ENCODE results near the gene KRTAP10-11.

DNA sequence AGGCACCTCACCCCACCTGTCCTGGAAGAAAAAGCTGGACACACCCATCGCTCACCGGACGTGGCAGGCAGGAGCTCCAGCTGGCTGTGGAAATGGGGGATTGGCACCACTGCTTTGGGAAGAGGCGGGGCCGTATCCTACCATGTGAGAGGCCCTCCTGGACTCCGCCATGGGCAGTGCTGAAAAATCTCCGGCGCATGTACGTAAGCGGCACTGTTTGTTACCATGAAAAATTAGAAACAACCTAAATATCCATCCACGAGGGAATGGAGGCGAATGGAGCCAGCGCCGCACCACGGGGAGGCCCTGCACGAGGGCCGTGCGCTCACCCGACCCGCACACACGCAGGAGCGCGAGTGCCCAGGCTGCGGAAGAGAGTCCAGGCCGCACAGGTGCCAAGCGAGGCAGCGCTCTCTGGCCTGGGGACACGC, 31.2 kb upstream of the KRTAP10-11 start:
- TF ChIP-seq, protein P1, sequence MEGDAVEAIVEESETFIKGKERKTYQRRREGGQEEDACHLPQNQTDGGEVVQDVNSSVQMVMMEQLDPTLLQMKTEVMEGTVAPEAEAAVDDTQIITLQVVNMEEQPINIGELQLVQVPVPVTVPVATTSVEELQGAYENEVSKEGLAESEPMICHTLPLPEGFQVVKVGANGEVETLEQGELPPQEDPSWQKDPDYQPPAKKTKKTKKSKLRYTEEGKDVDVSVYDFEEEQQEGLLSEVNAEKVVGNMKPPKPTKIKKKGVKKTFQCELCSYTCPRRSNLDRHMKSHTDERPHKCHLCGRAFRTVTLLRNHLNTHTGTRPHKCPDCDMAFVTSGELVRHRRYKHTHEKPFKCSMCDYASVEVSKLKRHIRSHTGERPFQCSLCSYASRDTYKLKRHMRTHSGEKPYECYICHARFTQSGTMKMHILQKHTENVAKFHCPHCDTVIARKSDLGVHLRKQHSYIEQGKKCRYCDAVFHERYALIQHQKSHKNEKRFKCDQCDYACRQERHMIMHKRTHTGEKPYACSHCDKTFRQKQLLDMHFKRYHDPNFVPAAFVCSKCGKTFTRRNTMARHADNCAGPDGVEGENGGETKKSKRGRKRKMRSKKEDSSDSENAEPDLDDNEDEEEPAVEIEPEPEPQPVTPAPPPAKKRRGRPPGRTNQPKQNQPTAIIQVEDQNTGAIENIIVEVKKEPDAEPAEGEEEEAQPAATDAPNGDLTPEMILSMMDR (conservative IDR thresholded peaks at IDR 0.05; ENCODE audit: low read length) = no peak
- no peak for TF ChIP-seq EZH2phosphoT487 (IDR thresholded peaks at IDR 0.05; ENCODE audit: borderline replicate concordance, low read depth, low read length)
